SJSA1 (cell line): ENCODE data around the gene TACC2. TPM values are rescaled to one million over a fixed set of nuclear protein-coding genes. Genes with fewer than 3 reads are reported as not detected.

ENCODE experiments used
- DNase-seq, 2 experiments: peaks; one replicate each; pipeline ENCODE4 v3.0.0-alpha.2; 2015 to 2020; ENCODE audit warnings: low spot score in 2 of 2, low read depth in 1 of 2
- H3K27ac ChIP-seq: fragments of 250-450 bp; sonication (Bioruptor Pico); 2 replicates; pipeline ENCODE4 v1.5.1; 2020; ENCODE audit warnings: mild to moderate bottlenecking, moderate library complexity
- H3K27me3 ChIP-seq: fragments of 250-450 bp; sonication (Bioruptor Pico); replicated peaks from 2 replicates; pipeline ENCODE4 v1.5.1; 2020; ENCODE audit warnings: mild to moderate bottlenecking, moderate library complexity
- H3K36me3 ChIP-seq: fragments of 250-450 bp; sonication (Bioruptor Pico); 2 replicates; pipeline ENCODE4 v1.5.1; 2020; ENCODE audit warnings: mild to moderate bottlenecking
- H3K4me1 ChIP-seq: fragments of 250-450 bp; sonication (Bioruptor Pico); replicated peaks from 2 replicates; pipeline ENCODE4 v1.6.1; 2021; ENCODE audit warnings: mild to moderate bottlenecking
- H3K4me3 ChIP-seq: fragments of 250-450 bp; sonication (Bioruptor Pico); 2 replicates; pipeline ENCODE4 v1.5.1; 2020; ENCODE audit warnings: mild to moderate bottlenecking
- H3K9me3 ChIP-seq: fragments of 250-450 bp; sonication (Bioruptor Pico); replicated peaks from 2 replicates; pipeline ENCODE4 v1.5.1; 2020; ENCODE audit warnings: mild to moderate bottlenecking
- total RNA-seq: library from RNA; depleted of rRNA; stranded (reverse); fragments of >200 nt; shearing (Covaris generic); gene quantifications from 2 replicates; pipeline ENCODE4 v1.2.3, GENCODE V29; 2014

TACC2 gene
- total RNA-seq, 1 experiment from 2014 or later = 4.9 TPM

GRCh38 chr10:122141821-122142640, 153.1 kb downstream of the TACC2 start:
- Histone ChIP-seq H3K4me3 (no peak overlapping the region), H3K4me1 (peaks cover 40% of the 10 kb centered on the region), H3K36me3 (peaks cover 6% of the 10 kb centered on the region; the same call in 1 of the 2 replicates), H3K27me3 (no peaks in the 10 kb centered on the region), H3K9me3 (no peaks in the 10 kb centered on the region), H3K27ac (peak overlapping the region; percentile 88)
- DNase-seq = peak in 1 of 2 experiments; percentile 25

- DNase-seq = no peak
- H3K36me3 ChIP-seq = peaks cover 6% of the 10 kb centered on the region; the same call in 1 of the 2 replicates
- no peaks in the 10 kb centered on the region for H3K9me3 ChIP-seq
- no peaks in the 10 kb centered on the region for H3K27me3 ChIP-seq
- peaks cover 42% of the 10 kb centered on the region for H3K4me1 ChIP-seq
- no peak overlapping the region for H3K27ac ChIP-seq
- no peak overlapping the region for H3K4me3 ChIP-seq
Measured at GRCh38 chr10:122142641-122143237, 153.8 kb downstream of the TACC2 start.

DNA sequence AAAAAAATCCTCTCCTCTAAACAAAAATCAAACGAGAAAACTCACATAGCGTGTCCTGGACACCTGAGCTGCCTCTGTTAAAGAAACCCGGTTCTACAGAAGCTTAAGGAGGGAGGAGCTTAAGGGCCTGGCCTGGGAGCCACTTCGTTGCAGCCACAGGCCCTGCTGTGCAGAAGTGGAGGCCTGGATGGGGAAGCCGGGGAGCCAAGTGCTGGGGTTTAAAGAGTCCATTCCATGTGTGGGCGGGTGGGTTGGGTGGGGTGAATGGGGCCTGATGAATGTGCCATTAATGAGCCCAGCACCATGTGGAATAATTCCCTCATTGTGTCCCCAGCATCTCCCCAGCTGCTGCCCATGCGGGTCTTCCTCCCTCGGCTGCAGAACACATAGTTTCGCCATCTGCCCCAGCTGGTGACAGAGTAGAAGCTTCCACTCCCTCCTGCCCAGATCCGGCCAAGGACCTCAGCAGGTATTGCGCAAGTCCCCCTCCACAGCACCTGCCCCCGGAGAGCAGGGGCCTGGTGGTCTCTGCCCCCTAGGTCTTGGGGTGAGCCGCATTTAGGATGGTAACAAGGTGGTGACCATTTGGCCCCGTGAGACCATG, 154.4 kb downstream of the TACC2 start:
- no peak for DNase-seq
- H3K36me3 ChIP-seq = peaks cover 8% of the 10 kb centered on the region
- H3K27me3 ChIP-seq = no peaks in the 10 kb centered on the region
- H3K27ac ChIP-seq = no peak overlapping the region
- H3K4me3 ChIP-seq = no peak overlapping the region
- H3K4me1 ChIP-seq = peaks cover 38% of the 10 kb centered on the region
- H3K9me3 ChIP-seq = no peaks in the 10 kb centered on the region

GRCh38 chr10:122144199-122144598, 155.2 kb downstream of the TACC2 start:
- no peak overlapping the region for H3K4me3 ChIP-seq
- no peak for DNase-seq
- H3K36me3 ChIP-seq = peaks cover 11% of the 10 kb centered on the region
- peaks cover 34% of the 10 kb centered on the region for H3K4me1 ChIP-seq
- no peaks in the 10 kb centered on the region for H3K27me3 ChIP-seq
- no peaks in the 10 kb centered on the region for H3K9me3 ChIP-seq
- no peak overlapping the region for H3K27ac ChIP-seq

DNA sequence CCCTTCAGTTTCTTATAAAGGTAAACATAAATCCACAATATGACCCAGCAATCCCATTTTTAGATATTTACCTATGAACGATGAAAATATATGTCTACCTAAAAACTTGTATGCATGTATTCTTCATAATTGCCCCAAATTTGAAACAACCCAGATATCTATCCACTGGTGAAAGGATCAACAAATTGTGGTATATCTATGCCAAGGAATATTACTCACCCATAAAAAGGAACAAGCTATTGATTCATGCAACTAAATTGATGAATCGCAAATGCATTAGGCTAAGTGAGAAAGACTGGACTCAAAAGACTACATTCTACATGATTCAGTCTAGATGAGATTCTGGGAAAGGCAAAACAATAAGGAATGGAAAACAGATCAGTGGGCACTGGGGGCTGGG, 156.2 kb downstream of the TACC2 start:
- Histone ChIP-seq H3K27me3 (no peaks in the 10 kb centered on the region), H3K36me3 (peaks cover 11% of the 10 kb centered on the region), H3K4me3 (no peak overlapping the region), H3K9me3 (no peaks in the 10 kb centered on the region), H3K27ac (no peak overlapping the region), H3K4me1 (peaks cover 33% of the 10 kb centered on the region)
- no peak for DNase-seq

- Histone ChIP-seq H3K27me3 (no peaks in the 10 kb centered on the region), H3K36me3 (peaks cover 11% of the 10 kb centered on the region), H3K27ac (no peak overlapping the region), H3K9me3 (no peaks in the 10 kb centered on the region), H3K4me3 (no peak overlapping the region), H3K4me1 (peaks cover 8% of the 10 kb centered on the region)
- DNase-seq = no peak
Measured at GRCh38 chr10:122147663-122148062, 158.7 kb downstream of the TACC2 start.

GRCh38 chr10:122148876-122149560, 160.1 kb downstream of the TACC2 start:
- Histone ChIP-seq H3K4me1 (peaks cover 8% of the 10 kb centered on the region), H3K36me3 (peaks cover 11% of the 10 kb centered on the region), H3K27me3 (no peaks in the 10 kb centered on the region), H3K9me3 (no peaks in the 10 kb centered on the region), H3K27ac (no peak overlapping the region), H3K4me3 (no peak overlapping the region)
- DNase-seq = no peak

DNA sequence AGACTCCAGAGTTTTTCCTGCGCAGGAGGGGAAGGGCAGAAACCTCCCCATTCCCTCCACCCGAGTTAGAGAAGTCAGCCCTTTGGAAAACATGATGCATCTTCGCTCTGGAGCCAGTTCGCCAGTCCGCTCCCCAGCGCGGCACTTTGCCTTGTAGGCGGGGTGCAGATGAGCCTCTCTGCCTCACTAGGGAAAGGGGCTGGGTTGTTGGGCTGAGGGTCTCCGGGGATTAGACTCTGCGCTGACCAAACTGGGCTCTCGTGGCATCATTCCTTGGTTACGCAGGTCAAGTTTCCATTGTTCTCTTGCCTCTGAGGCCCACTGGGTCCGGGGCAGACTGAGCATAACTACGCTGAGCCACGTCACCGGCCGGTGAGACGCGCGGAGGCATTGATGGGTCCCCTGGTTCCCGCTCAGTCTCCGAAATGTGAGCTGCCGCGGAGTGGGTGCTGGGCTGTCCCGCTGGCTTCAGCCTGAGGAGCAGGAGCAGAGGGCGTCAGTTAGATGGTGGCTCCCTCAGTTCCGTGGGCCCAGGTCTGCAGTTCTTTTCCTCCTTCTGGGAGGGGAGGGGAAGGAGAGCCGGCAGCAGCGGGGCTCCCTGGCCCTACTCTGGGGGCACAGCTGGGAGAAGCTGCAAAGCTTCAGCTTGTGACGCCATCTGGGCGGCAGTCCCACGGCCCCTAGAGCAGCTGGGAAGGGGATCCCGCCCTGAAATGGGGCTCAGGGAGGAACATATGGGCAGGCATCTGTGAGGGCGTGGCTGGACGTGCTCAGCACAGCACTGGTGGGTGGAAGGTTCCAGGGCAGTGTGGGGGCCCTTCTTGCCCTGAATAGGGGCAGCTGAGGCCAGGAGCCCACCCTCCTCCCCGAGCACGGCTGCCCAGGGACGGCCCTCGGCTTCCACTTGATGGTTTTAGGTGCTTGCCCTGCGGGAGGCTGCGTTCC, 160.9 kb downstream of the TACC2 start:
- peaks cover 11% of the 10 kb centered on the region for H3K36me3 ChIP-seq
- H3K27me3 ChIP-seq = no peaks in the 10 kb centered on the region
- H3K9me3 ChIP-seq = no peaks in the 10 kb centered on the region
- no peak overlapping the region for H3K4me3 ChIP-seq
- no peak overlapping the region for H3K27ac ChIP-seq
- H3K4me1 ChIP-seq = peaks cover 8% of the 10 kb centered on the region
- DNase-seq = no peak

DNA sequence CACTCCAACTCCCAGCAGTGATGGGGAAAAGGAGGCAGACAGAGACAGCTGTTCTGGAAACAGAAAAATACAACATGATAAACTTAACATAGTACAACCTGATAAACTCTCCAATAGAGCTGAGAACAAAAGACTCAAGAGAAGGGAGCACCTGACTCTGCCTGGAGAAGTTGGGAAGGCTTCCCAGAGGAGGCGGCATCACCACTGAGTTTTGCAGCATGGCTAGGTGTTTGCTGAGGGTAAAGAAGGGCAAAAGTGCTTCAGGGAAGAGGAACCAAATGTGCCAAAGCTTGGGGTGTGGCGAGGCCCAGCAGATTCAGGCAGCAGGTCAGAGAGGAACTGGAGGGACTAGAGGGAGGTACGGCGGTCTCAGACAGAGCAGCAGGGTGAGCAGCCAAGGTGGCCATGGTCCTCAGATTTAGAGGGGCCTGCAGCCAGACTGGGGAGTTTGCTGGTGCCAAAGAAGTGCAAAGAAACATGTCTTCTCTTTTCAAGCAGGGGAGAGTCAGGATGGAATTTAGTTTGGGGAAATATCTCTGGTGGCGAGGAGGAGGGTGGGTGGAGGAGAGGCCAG, 162.2 kb downstream of the TACC2 start:
- no peak overlapping the region for H3K4me3 ChIP-seq
- no peaks in the 10 kb centered on the region for H3K27me3 ChIP-seq
- H3K9me3 ChIP-seq = no peaks in the 10 kb centered on the region
- DNase-seq = no peak
- peaks cover 8% of the 10 kb centered on the region; the same call in 1 of the 2 replicates for H3K36me3 ChIP-seq
- H3K4me1 ChIP-seq = peaks cover 8% of the 10 kb centered on the region
- H3K27ac ChIP-seq = no peak overlapping the region

DNA sequence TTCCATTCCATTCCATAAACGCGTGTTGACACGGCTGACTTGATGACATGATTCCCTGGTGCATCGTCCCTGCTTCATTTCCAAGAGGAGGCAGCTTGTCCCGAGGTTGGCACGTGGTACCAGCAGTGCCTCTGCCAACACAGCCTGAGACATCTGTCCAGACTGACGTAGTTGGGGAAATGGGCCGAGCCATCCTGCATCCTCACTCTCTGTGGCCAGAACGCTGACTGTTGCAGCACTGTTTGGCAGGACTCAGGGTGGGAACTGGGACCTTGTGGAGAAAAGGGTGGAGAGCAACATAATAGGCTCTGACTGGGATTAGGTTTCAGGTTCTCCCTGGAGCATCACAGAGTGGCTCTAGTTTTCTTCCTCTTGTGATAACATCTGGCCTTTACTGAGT, 163.6 kb downstream of the TACC2 start:
- no peaks in the 10 kb centered on the region for H3K27me3 ChIP-seq
- no peak overlapping the region for H3K4me3 ChIP-seq
- peaks cover 5% of the 10 kb centered on the region; the same call in 1 of the 2 replicates for H3K36me3 ChIP-seq
- H3K9me3 ChIP-seq = no peaks in the 10 kb centered on the region
- no peaks in the 10 kb centered on the region for H3K4me1 ChIP-seq
- DNase-seq = no peak
- no peak overlapping the region for H3K27ac ChIP-seq

DNA sequence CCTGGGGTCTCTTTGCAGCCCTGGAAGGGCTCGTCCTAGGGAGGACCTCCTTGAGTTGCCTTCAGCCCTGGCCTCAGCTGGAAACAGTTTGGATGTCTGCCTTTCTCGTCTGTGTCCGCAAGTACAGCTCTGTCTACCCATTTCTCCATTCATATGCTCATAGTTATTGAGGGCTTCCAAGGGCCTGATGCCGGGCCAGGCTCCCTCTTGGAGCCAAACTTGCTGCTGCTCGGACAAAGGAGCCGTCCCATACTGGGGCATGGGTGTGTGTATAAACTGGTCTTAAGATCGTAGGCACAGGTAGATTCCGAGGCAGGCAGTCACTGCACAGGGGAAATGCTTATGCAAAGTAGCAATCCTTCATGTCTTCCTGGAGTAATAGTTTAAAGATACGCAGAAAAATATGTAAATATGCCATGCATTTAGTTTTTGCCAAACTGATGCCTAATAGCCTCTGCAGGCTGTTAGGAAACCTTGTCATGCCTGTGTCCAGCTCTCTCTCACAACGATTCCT, 165.1 kb downstream of the TACC2 start:
- Histone ChIP-seq H3K27ac (no peak overlapping the region), H3K9me3 (no peaks in the 10 kb centered on the region), H3K27me3 (no peaks in the 10 kb centered on the region), H3K36me3 (no peaks in the 10 kb centered on the region), H3K4me1 (no peaks in the 10 kb centered on the region), H3K4me3 (no peak overlapping the region)
- DNase-seq = no peak

- Histone ChIP-seq H3K9me3 (no peaks in the 10 kb centered on the region), H3K4me3 (no peak overlapping the region), H3K4me1 (no peaks in the 10 kb centered on the region), H3K36me3 (no peaks in the 10 kb centered on the region), H3K27ac (no peak overlapping the region), H3K27me3 (no peaks in the 10 kb centered on the region)
- no peak for DNase-seq
Measured at GRCh38 chr10:122154545-122155366, 165.8 kb downstream of the TACC2 start.
